H9 (cell line): ENCODE results near the gene PCNX2. TPM values are rescaled to one million over a fixed set of nuclear protein-coding genes. Genes with fewer than 3 reads are reported as not detected.

Experiments
- DNase-seq: peaks from one replicate; pipeline ENCODE4 v3.0.0-alpha.2; 2017
- H2AFZ ChIP-seq: one replicate; pipeline ENCODE4 v1.6.1; 2013; ENCODE audit warnings: mild to moderate bottlenecking, low read length, control low read depth, moderate library complexity
- H2AK5ac ChIP-seq: 2 replicates; pipeline ENCODE4 v1.6.1; 2013; ENCODE audit warnings: low read length, control low read depth, mixed read lengths; ENCODE audit not compliant: insufficient read length
- H2BK120ac ChIP-seq: one replicate; pipeline ENCODE4 v1.6.1; 2013; ENCODE audit warnings: low read depth, mild to moderate bottlenecking, low read length, control low read depth, inconsistent platforms; ENCODE audit not compliant: poor library complexity, severe bottlenecking
- H2BK12ac ChIP-seq: 2 replicates; pipeline ENCODE4 v1.6.1; 2013; ENCODE audit warnings: low read length, control low read depth, mixed read lengths, low read depth; ENCODE audit not compliant: insufficient read length
- H2BK15ac ChIP-seq: 2 replicates; pipeline ENCODE4 v1.6.1; 2013; ENCODE audit warnings: low read depth, low read length, control low read depth
- H2BK20ac ChIP-seq: one replicate; pipeline ENCODE4 v1.6.1; 2013; ENCODE audit warnings: low read depth, mild to moderate bottlenecking, low read length, control low read depth, inconsistent platforms; ENCODE audit not compliant: poor library complexity, severe bottlenecking
- H2BK5ac ChIP-seq: 2 replicates; pipeline ENCODE4 v1.6.1; 2013; ENCODE audit warnings: low read length, control low read depth, mixed read lengths; ENCODE audit not compliant: insufficient read length
- H3K14ac ChIP-seq: 2 replicates; pipeline ENCODE4 v1.6.1; 2013; ENCODE audit warnings: low read length, control low read depth; ENCODE audit not compliant: insufficient read depth
- H3K18ac ChIP-seq: 2 replicates; pipeline ENCODE4 v1.6.1; 2013; ENCODE audit warnings: low read depth, mild to moderate bottlenecking, mixed read lengths, low read length, control low read depth; ENCODE audit not compliant: insufficient read length
- H3K23ac ChIP-seq: 2 replicates; pipeline ENCODE4 v1.6.1; 2013; ENCODE audit warnings: low read length, control low read depth, mixed read lengths, low read depth; ENCODE audit not compliant: insufficient read length
- H3K23me2 ChIP-seq: 2 replicates; pipeline ENCODE4 v1.6.1; 2013; ENCODE audit warnings: low read depth, mild to moderate bottlenecking, mixed read lengths, low read length, control low read depth; ENCODE audit not compliant: insufficient read length, poor library complexity, severe bottlenecking
- H3K27ac ChIP-seq: 2 replicates; pipeline ENCODE4 v1.5.1; 2013; ENCODE audit warnings: low read length, control low read depth, mixed read lengths, low read depth; ENCODE audit not compliant: insufficient read length
- H3K27me3 ChIP-seq: 2 replicates; pipeline ENCODE4 v1.6.1; 2013; ENCODE audit warnings: low read length, control low read depth, inconsistent platforms; ENCODE audit not compliant: insufficient read depth
- H3K4ac ChIP-seq: 2 replicates; pipeline ENCODE4 v1.6.1; 2013; ENCODE audit warnings: low read depth, mild to moderate bottlenecking, control low read depth, inconsistent platforms, low read length, moderate library complexity
- H3K4me1 ChIP-seq: 2 replicates; pipeline ENCODE4 v1.6.1; 2013; ENCODE audit warnings: low read length, control low read depth, inconsistent platforms; ENCODE audit not compliant: insufficient read depth
- H3K4me2 ChIP-seq: 2 replicates; pipeline ENCODE4 v1.6.1; 2013; ENCODE audit warnings: low read length, control low read depth, mixed read lengths; ENCODE audit not compliant: insufficient read length, insufficient read depth
- H3K56ac ChIP-seq: 2 replicates; pipeline ENCODE4 v1.6.1; 2013; ENCODE audit warnings: low read depth, mild to moderate bottlenecking, mixed read lengths, low read length, control low read depth; ENCODE audit not compliant: insufficient read length
- H3K79me1 ChIP-seq: 2 replicates; pipeline ENCODE4 v1.6.1; 2013; ENCODE audit warnings: low read depth, mild to moderate bottlenecking, moderate library complexity, low read length, control low read depth, inconsistent platforms; ENCODE audit not compliant: insufficient read depth, poor library complexity, severe bottlenecking
- H3K79me2 ChIP-seq: 2 replicates; pipeline ENCODE4 v1.6.1; 2013; ENCODE audit warnings: low read length, control low read depth, inconsistent platforms; ENCODE audit not compliant: insufficient read depth
- H3K9ac ChIP-seq: 2 replicates; pipeline ENCODE4 v1.6.1; 2013; ENCODE audit warnings: low read length, control low read depth, mixed read lengths; ENCODE audit not compliant: insufficient read length; ENCODE audit errors: extremely low read depth
- H3K9me3 ChIP-seq: one replicate; pipeline ENCODE4 v1.6.1; 2013; ENCODE audit warnings: low read depth, low read length, inconsistent platforms; ENCODE audit not compliant: control insufficient read depth
- H3T11ph ChIP-seq: one replicate; pipeline ENCODE4 v1.6.1; 2013; ENCODE audit warnings: mild to moderate bottlenecking, low read length, control low read depth, inconsistent platforms
- H4K20me1 ChIP-seq: one replicate; pipeline ENCODE4 v1.6.1; 2013; ENCODE audit not compliant: control insufficient read depth, insufficient read length, insufficient read depth
- H4K5ac ChIP-seq: 2 replicates; pipeline ENCODE4 v1.6.1; 2013; ENCODE audit warnings: low read depth, mild to moderate bottlenecking, mixed read lengths, low read length, control low read depth; ENCODE audit not compliant: insufficient read length
- H4K8ac ChIP-seq: replicated peaks from 2 replicates; pipeline ENCODE4 v1.6.1; 2013; ENCODE audit warnings: low read length, control low read depth, mixed read lengths, low read depth; ENCODE audit not compliant: insufficient read length
- H4K91ac ChIP-seq: 2 replicates; pipeline ENCODE4 v1.6.1; 2013; ENCODE audit warnings: low read depth, mild to moderate bottlenecking, moderate library complexity, mixed read lengths, low read length, control low read depth; ENCODE audit not compliant: insufficient read length
- H3K27ac Mint-ChIP-seq, 3 experiments: 2 replicates in 2 of 3; 3 replicates in 1 of 3; pipeline ENCODE4 v1.8.0; 2020 to 2021; ENCODE audit warnings: mixed read lengths in 3 of 3, mild to moderate bottlenecking in 1 of 3, moderate library complexity in 1 of 3
- H3K27me3 Mint-ChIP-seq: 2 replicates; pipeline ENCODE4 v1.8.0; 2021; ENCODE audit warnings: low read depth, mild to moderate bottlenecking, moderate library complexity, mixed read lengths
- H3K36me3 Mint-ChIP-seq, 3 experiments: 2 replicates in 2 of 3; 3 replicates in 1 of 3; pipeline ENCODE4 v1.8.0; 2020 to 2021; ENCODE audit warnings: low read depth in 3 of 3, mixed read lengths in 3 of 3; ENCODE audit not compliant: insufficient read depth in 1 of 3
- H3K4me1 Mint-ChIP-seq, 2 experiments: 2 replicates each; pipeline ENCODE4 v1.8.0; 2020; ENCODE audit warnings: mixed read lengths in 2 of 2
- H3K4me3 Mint-ChIP-seq, 2 experiments: 2 replicates in 1 of 2; 3 replicates in 1 of 2; pipeline ENCODE4 v1.8.0; 2020 to 2021; ENCODE audit warnings: mild to moderate bottlenecking in 2 of 2, mixed read lengths in 2 of 2, moderate library complexity in 1 of 2
- H3K9me3 Mint-ChIP-seq, 2 experiments: 2 replicates in 1 of 2; 3 replicates in 1 of 2; pipeline ENCODE4 v1.8.0; 2020; ENCODE audit warnings: mild to moderate bottlenecking in 2 of 2, mixed read lengths in 2 of 2, moderate library complexity in 1 of 2
- CTCF ChIP-seq: fragments of 200-600 bp; sonication (generic); conservative IDR thresholded peaks from 3 replicates; pipeline ENCODE4 v1.8.0; 2021; ENCODE audit warnings: antibody characterized with exemption, mild to moderate bottlenecking
- WGBS: extraction: QIAGEN DNeasy Blood & Tissue Kit; methylation state at CpG from one replicate; pipeline ENCODE4 v1.1.7; 2013; ENCODE audit warnings: missing lambda C conversion rate, low lambda C conversion rate, mixed read lengths; ENCODE audit not compliant: insufficient read length; ENCODE audit errors: extremely low coverage; 5-methylcytosine and 5-hydroxymethylcytosine counted together
- total RNA-seq: library from RNA; stranded (reverse); gene quantifications from 2 replicates; pipeline ENCODE4 v1.2.1, GENCODE V29; 2021

Gene PCNX2
- total RNA-seq, 1 experiment from 2014 or later, result 45.1 TPM

- peaks cover 0 to 4% of the 10 kb centered on the region in 2 experiments; a peak in 1 of 4 replicates for H3K4me1 Mint-ChIP-seq
- H4K5ac ChIP-seq, result no peak overlapping the region
- no peak overlapping the region for H2AK5ac ChIP-seq
- H3T11ph ChIP-seq, result no peak overlapping the region
- H3K27ac ChIP-seq, result no peak overlapping the region
- no peak overlapping the region for H3K4me2 ChIP-seq
- no peak overlapping the region for H3K9ac ChIP-seq
- H4K20me1 ChIP-seq, result no peaks in the 10 kb centered on the region
- no peaks in the 10 kb centered on the region for H3K23me2 ChIP-seq
- H2BK12ac ChIP-seq, result no peak overlapping the region
- H3K36me3 Mint-ChIP-seq, result peaks cover 4 to 21% (median 4%) of the 10 kb centered on the region in 3 experiments; a peak in 4 of 7 replicates
- no peak overlapping the region for H2AFZ ChIP-seq
- no peak overlapping the region for H4K8ac ChIP-seq
- no peaks in the 10 kb centered on the region for H3K9me3 ChIP-seq
- no peaks in the 10 kb centered on the region for H3K9me3 Mint-ChIP-seq
- no peaks in the 10 kb centered on the region for H3K27me3 ChIP-seq
- H3K4ac ChIP-seq, result no peak overlapping the region
- no peaks in the 10 kb centered on the region for H3K79me2 ChIP-seq
- H4K91ac ChIP-seq, result no peak overlapping the region
- no peak overlapping the region for H3K27ac Mint-ChIP-seq
- no peaks in the 10 kb centered on the region for H3K79me1 ChIP-seq
- H3K18ac ChIP-seq, result no peak overlapping the region
- H3K23ac ChIP-seq, result no peak overlapping the region
- no peak overlapping the region for H2BK5ac ChIP-seq
- no peak for DNase-seq
- no CpG with 5 or more reads among the region's 4 CpGs for WGBS
- H2BK120ac ChIP-seq, result no peak overlapping the region
- no peak overlapping the region for H2BK20ac ChIP-seq
- H3K27me3 Mint-ChIP-seq, result no peaks in the 10 kb centered on the region
- H3K56ac ChIP-seq, result no peak overlapping the region
- no peaks in the 10 kb centered on the region for H3K4me1 ChIP-seq
- no peak overlapping the region for H3K4me3 Mint-ChIP-seq
- no peak overlapping the region for H3K14ac ChIP-seq
- H2BK15ac ChIP-seq, result no peak overlapping the region
- TF ChIP-seq CTCF, result no peak
Measured at GRCh38 chr1:233143241-233143640, 152.3 kb downstream of the PCNX2 start.
